ENCODE measurements around the gene CBFA2T3. TPM values are rescaled to one million over a fixed set of nuclear protein-coding genes. Genes with fewer than 3 reads are reported as not detected.

CBFA2T3 gene
- polyA plus RNA-seq, 10 donors, result 9.4 to 19.0 (median 16.4) TPM

Other genes starting within 250 kb of the CBFA2T3 start
- 10 to 100 TPM; 36.6 to 61.8 (median 55.6) TPM for gene PIEZO1, start 192.0 kb downstream of the CBFA2T3 start, polyA plus RNA-seq (ENCODE audit: insufficient read length in 10 of 10)
- 10 to 100 TPM in 1 of 10 donors, 1 to 10 TPM in 9; 2.9 to 18.6 (median 8.1) TPM for gene CDT1, start 173.4 kb downstream of the CBFA2T3 start, polyA plus RNA-seq (ENCODE audit: insufficient read length in 10 of 10)
- 10 to 100 TPM; 47.8 to 75.0 (median 62.4) TPM for gene APRT, start 165.3 kb downstream of the CBFA2T3 start, polyA plus RNA-seq (ENCODE audit: insufficient read length in 10 of 10)
- 10 to 100 TPM; 13.1 to 23.5 (median 17.2) TPM for gene GALNS, start 120.3 kb downstream of the CBFA2T3 start, polyA plus RNA-seq (ENCODE audit: insufficient read length in 10 of 10)
- gene TRAPPC2L, start 120.1 kb downstream of the CBFA2T3 start, polyA plus RNA-seq (ENCODE audit: insufficient read length in 10 of 10), result 10 to 100 TPM; 45.8 to 61.5 (median 53.5) TPM
- under 1 TPM in 1 of 10 donors, not detected in 9; 0.20 TPM for gene PABPN1L, start 110.5 kb downstream of the CBFA2T3 start, polyA plus RNA-seq (ENCODE audit: insufficient read length in 10 of 10)
- gene ACSF3, start 116.6 kb upstream of the CBFA2T3 start, polyA plus RNA-seq (ENCODE audit: insufficient read length in 10 of 10), result 10 to 100 TPM; 12.9 to 23.8 (median 14.8) TPM
- 100 to 1,000 TPM; 108 to 185 (median 151) TPM for gene CDH15, start 194.5 kb upstream of the CBFA2T3 start, polyA plus RNA-seq (ENCODE audit: insufficient read length in 10 of 10)
- gene SLC22A31, start 223.3 kb upstream of the CBFA2T3 start, polyA plus RNA-seq (ENCODE audit: insufficient read length in 10 of 10), result 1 to 10 TPM in 6 of 10 donors, under 1 TPM in 4; 0.43 to 4.1 (median 1.1) TPM
- 1 to 10 TPM; 4.4 to 7.2 (median 5.7) TPM for gene ZNF778, start 240.5 kb upstream of the CBFA2T3 start, polyA plus RNA-seq (ENCODE audit: insufficient read length in 10 of 10)